Suprapubic skin (tissue), 4 donors: ENCODE results near the gene ENTPD2.

Experiments
- EP300 ChIP-seq: sonication (generic); formaldehyde crosslinking; IDR thresholded peaks from one replicate; pipeline ENCODE4 v1.6.1; 2017; ENCODE audit warnings: antibody characterized with exemption
- POLR2A ChIP-seq, 2 donors: fragments of 450-650 bp; IDR thresholded peaks; one replicate each; pipeline ENCODE4 v1.6.1; 2017; ENCODE audit warnings: antibody characterized with exemption in 2 of 2, mild to moderate bottlenecking in 2 of 2, moderate library complexity in 2 of 2
- POLR2AphosphoS5 ChIP-seq, 3 donors: sonication (generic); formaldehyde crosslinking; IDR thresholded peaks; one replicate each; pipeline ENCODE4 v1.6.1; 2017; ENCODE audit warnings: antibody characterized with exemption in 3 of 3
- TF ChIP-seq, protein P1 (sequence below), 2 donors: fragments of 200-600 bp in 1 of 2; fragments of 450-650 bp in 1 of 2; sonication (generic) in 1 of 2; IDR thresholded peaks; one replicate each; pipeline ENCODE4 v1.5.1; 2016 to 2019; ENCODE audit warnings: antibody characterized with exemption in 2 of 2, mild to moderate bottlenecking in 1 of 2, moderate library complexity in 1 of 2

DNA sequence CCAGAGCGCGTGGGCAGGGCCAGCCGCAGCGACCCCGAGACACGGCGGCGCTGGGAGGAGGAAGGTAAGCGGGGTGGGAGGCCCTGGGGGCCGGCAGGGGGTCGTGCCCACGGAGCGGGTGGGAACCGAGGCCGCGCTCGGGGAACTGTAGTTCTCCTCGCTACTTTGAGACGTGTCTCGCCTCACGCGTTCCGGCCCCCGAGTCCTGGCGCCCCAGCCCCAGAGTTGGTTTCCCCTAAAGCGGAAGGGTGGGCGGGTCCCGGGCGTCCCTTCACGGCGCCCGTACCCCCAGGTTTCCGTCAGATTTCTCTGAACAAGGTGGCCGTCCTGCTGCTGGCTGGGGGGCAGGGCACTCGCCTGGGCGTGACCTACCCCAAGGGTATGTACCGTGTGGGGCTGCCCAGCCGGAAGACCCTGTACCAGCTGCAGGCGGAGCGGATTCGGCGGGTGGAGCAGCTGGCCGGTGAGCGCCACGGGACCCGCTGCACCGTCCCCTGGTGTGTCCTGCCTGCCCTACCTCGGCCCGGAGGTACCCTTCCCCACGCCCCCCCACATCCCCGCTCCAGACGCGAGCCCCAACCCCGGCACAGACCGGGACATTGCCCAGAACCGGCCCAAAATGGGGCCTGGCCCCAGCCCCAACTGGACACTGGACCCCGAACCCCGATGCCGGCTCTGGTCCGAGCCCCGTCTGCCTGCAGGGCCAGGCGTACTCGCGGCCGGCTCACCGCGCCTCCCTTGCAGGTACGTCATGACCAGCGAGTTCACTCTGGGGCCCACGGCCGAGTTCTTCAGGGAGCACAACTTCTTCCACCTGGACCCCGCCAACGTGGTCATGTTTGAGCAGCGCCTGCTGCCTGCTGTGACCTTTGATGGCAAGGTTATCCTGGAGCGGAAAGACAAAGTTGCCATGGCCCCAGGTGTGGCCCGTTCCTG, 24.2 kb upstream of the ENTPD2 start:
- TF ChIP-seq POLR2AphosphoS5 (IDR thresholded peaks at IDR 0.05): no peak
- no peak for TF ChIP-seq POLR2A (IDR thresholded peaks at IDR 0.05)
- TF ChIP-seq, protein P1, sequence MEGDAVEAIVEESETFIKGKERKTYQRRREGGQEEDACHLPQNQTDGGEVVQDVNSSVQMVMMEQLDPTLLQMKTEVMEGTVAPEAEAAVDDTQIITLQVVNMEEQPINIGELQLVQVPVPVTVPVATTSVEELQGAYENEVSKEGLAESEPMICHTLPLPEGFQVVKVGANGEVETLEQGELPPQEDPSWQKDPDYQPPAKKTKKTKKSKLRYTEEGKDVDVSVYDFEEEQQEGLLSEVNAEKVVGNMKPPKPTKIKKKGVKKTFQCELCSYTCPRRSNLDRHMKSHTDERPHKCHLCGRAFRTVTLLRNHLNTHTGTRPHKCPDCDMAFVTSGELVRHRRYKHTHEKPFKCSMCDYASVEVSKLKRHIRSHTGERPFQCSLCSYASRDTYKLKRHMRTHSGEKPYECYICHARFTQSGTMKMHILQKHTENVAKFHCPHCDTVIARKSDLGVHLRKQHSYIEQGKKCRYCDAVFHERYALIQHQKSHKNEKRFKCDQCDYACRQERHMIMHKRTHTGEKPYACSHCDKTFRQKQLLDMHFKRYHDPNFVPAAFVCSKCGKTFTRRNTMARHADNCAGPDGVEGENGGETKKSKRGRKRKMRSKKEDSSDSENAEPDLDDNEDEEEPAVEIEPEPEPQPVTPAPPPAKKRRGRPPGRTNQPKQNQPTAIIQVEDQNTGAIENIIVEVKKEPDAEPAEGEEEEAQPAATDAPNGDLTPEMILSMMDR (IDR thresholded peaks at IDR 0.05): no peak
- TF ChIP-seq EP300: no peak
